SU-DHL-6 (cell line): ENCODE results near the gene KRTAP12-3.

ENCODE experiments used
- EZH2phosphoT487 ChIP-seq: fragments of 200-600 bp; sonication (generic), shearing (Covaris generic); conservative IDR thresholded peaks from 2 replicates; pipeline ENCODE4 v1.6.1; 2018; ENCODE audit warnings: mild to moderate bottlenecking, antibody characterized with exemption, low read length, moderate library complexity, mixed read lengths
- TF ChIP-seq, protein P1 (sequence below): fragments of 200-600 bp; sonication (generic); IDR thresholded peaks from one replicate; pipeline ENCODE4 v1.5.1; 2017; ENCODE audit warnings: antibody characterized with exemption, mild to moderate bottlenecking, low read length, moderate library complexity; ENCODE audit not compliant: insufficient read depth, poor library complexity, severe bottlenecking

GRCh38 chr21:44648557-44649311 is 9.0 kb upstream of the KRTAP12-3 start:
- TF ChIP-seq, protein P1, sequence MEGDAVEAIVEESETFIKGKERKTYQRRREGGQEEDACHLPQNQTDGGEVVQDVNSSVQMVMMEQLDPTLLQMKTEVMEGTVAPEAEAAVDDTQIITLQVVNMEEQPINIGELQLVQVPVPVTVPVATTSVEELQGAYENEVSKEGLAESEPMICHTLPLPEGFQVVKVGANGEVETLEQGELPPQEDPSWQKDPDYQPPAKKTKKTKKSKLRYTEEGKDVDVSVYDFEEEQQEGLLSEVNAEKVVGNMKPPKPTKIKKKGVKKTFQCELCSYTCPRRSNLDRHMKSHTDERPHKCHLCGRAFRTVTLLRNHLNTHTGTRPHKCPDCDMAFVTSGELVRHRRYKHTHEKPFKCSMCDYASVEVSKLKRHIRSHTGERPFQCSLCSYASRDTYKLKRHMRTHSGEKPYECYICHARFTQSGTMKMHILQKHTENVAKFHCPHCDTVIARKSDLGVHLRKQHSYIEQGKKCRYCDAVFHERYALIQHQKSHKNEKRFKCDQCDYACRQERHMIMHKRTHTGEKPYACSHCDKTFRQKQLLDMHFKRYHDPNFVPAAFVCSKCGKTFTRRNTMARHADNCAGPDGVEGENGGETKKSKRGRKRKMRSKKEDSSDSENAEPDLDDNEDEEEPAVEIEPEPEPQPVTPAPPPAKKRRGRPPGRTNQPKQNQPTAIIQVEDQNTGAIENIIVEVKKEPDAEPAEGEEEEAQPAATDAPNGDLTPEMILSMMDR = no peak
- TF ChIP-seq EZH2phosphoT487 = no peak
